HG03571 (cell line): ENCODE data around the gene SSH2.
"Not testable (repeated sequence)": the region's sequence is repeated elsewhere in the genome, so short reads cannot be mapped to it uniquely, and the experiment has no call there.

ENCODE experiments used
- ATAC-seq: cut with Tn5 transposase; IDR thresholded peaks from one replicate; pipeline ENCODE4 v1.9.1; 2021; ENCODE audit not compliant: unreplicated experiment

SSH2 gene

GRCh38 chr17:29682054-29682453, 248.0 kb downstream of the SSH2 start:
- no peak for ATAC-seq

- no peak for ATAC-seq
These were observed 252.2 kb downstream of the SSH2 start for GRCh38 chr17:29677824-29678223.

- no peak for ATAC-seq
These were observed 252.7 kb downstream of the SSH2 start for GRCh38 chr17:29677221-29677791.

- not testable (repeated sequence) for ATAC-seq
These were observed 254.1 kb downstream of the SSH2 start for GRCh38 chr17:29675961-29676360.

- ATAC-seq = no peak
These were observed 255.7 kb downstream of the SSH2 start for GRCh38 chr17:29674281-29674680.

GRCh38 chr17:29671661-29672060, 258.4 kb downstream of the SSH2 start:
- ATAC-seq = no peak

GRCh38 chr17:29669266-29669665, 260.8 kb downstream of the SSH2 start:
- no peak for ATAC-seq

- no peak for ATAC-seq
These were observed 262.1 kb downstream of the SSH2 start for GRCh38 chr17:29667969-29668368.

GRCh38 chr17:29665481-29665810, 264.6 kb downstream of the SSH2 start:
- no peak for ATAC-seq

GRCh38 chr17:29664743-29665480, 265.1 kb downstream of the SSH2 start:
- ATAC-seq = no peak

GRCh38 chr17:29663155-29663554, 266.9 kb downstream of the SSH2 start:
- no peak for ATAC-seq

GRCh38 chr17:29661213-29661612, 268.8 kb downstream of the SSH2 start:
- no peak for ATAC-seq

GRCh38 chr17:29659155-29659554, 270.9 kb downstream of the SSH2 start:
- ATAC-seq = no peak

- no peak for ATAC-seq
These were observed 274.7 kb downstream of the SSH2 start for GRCh38 chr17:29655323-29655722.

- ATAC-seq = no peak
These were observed 275.9 kb downstream of the SSH2 start for GRCh38 chr17:29653995-29654714.

- no peak for ATAC-seq
These were observed 277.1 kb downstream of the SSH2 start for GRCh38 chr17:29652976-29653375.

- ATAC-seq = not testable (repeated sequence)
These were observed 278.1 kb downstream of the SSH2 start for GRCh38 chr17:29651913-29652312.

GRCh38 chr17:29650396-29650795, 279.6 kb downstream of the SSH2 start:
- ATAC-seq = no peak

- no peak for ATAC-seq
These were observed 280.7 kb downstream of the SSH2 start for GRCh38 chr17:29649359-29649758.

GRCh38 chr17:29648005-29648404, 282.0 kb downstream of the SSH2 start:
- ATAC-seq = no peak

GRCh38 chr17:29645515-29646051, 284.4 kb downstream of the SSH2 start:
- no peak for ATAC-seq

- no peak for ATAC-seq
These were observed 286.2 kb downstream of the SSH2 start for GRCh38 chr17:29643817-29644160.
